H1 (cell line): Measurements from ENCODE around the gene SBNO2. TPM values are rescaled to one million over a fixed set of nuclear protein-coding genes. Genes with fewer than 3 reads are reported as not detected.

Experiments
- CTCF ChIA-PET: fragments of 300-600 bp; sonication (Branson Sonifier 250); formaldehyde crosslinking; loops from one replicate; lab custom pipeline; 2021; ENCODE audit not compliant: partially characterized antibody; lab: Charles Lee
- POLR2A ChIA-PET: fragments of 300-600 bp; sonication (Branson Sonifier 250); formaldehyde crosslinking; loops from one replicate; lab custom pipeline; 2021; ENCODE audit warnings: inconsistent platforms; ENCODE audit not compliant: partially characterized antibody; lab: Charles Lee
- DNase-seq, 2 experiments: peaks; one replicate each; pipeline versions ENCODE4 v3.0.0 to v3.0.0-alpha.2; 2010 to 2022; ENCODE audit warnings: low spot score in 2 of 2, low read depth in 1 of 2, mixed read lengths in 1 of 2
- FAIRE-seq: peaks from 2 replicates; lab custom pipeline; 2011; peaks lifted over from hg19 to GRCh38; lab: Jason Lieb, UNC
- H2AFZ ChIP-seq: 2 replicates; pipeline ENCODE4 v1.8.1; 2012; ENCODE audit warnings: low read length, inconsistent platforms
- H2AK5ac ChIP-seq: 2 replicates; pipeline ENCODE4 v1.6.1; 2013; ENCODE audit warnings: low read depth, low read length
- H2BK120ac ChIP-seq: replicated peaks from 2 replicates; pipeline ENCODE3; 2013; ENCODE audit warnings: low read depth, low read length, inconsistent platforms
- H2BK12ac ChIP-seq: 2 replicates; pipeline ENCODE4 v1.6.1; 2013; ENCODE audit warnings: low read depth, low read length
- H2BK15ac ChIP-seq: 2 replicates; pipeline ENCODE4 v1.6.1; 2013; ENCODE audit warnings: low read length
- H2BK20ac ChIP-seq: 2 replicates; pipeline ENCODE4 v1.6.1; 2013; ENCODE audit warnings: low read length
- H2BK5ac ChIP-seq: 2 replicates; pipeline ENCODE4 v1.6.1; 2013; ENCODE audit warnings: low read depth, low read length
- H3K14ac ChIP-seq: 2 replicates; pipeline ENCODE4 v1.6.1; 2013; ENCODE audit warnings: inconsistent platforms; ENCODE audit not compliant: insufficient read length
- H3K18ac ChIP-seq: 2 replicates; pipeline ENCODE4 v1.6.1; 2013; ENCODE audit warnings: low read length; ENCODE audit errors: extremely low read depth
- H3K23ac ChIP-seq: 2 replicates; pipeline ENCODE4 v1.6.1; 2013; ENCODE audit warnings: inconsistent platforms; ENCODE audit not compliant: insufficient read length
- H3K23me2 ChIP-seq: 2 replicates; pipeline ENCODE4 v1.6.1; 2013; ENCODE audit warnings: low read depth, low read length
- H3K27ac ChIP-seq: 2 replicates; pipeline ENCODE4 v1.6.1; 2011; ENCODE audit warnings: low read depth, low read length, inconsistent platforms
- H3K27me3 ChIP-seq, 4 experiments: replicated peaks in 1 of 4; 1 replicate in 1 of 4; 2 replicates in 3 of 4; pipeline versions ENCODE4 v1.6.1 to v1.8.1; 2011 to 2013; ENCODE audit warnings: low read length in 3 of 4, mild to moderate bottlenecking in 3 of 4, inconsistent platforms in 2 of 4, mixed read lengths in 2 of 4, moderate library complexity in 1 of 4; ENCODE audit not compliant: control insufficient read depth in 3 of 4, insufficient read depth in 3 of 4; ENCODE audit errors: extremely low read depth in 1 of 4
- H3K36me3 ChIP-seq, 4 experiments: 2 replicates each; pipeline versions ENCODE4 v1.6.1 to v1.8.1; 2011 to 2013; ENCODE audit warnings: mild to moderate bottlenecking in 4 of 4, low read length in 3 of 4, moderate library complexity in 2 of 4, control low read depth in 1 of 4, inconsistent platforms in 1 of 4; ENCODE audit not compliant: insufficient read depth in 4 of 4, control insufficient read depth in 2 of 4
- H3K4ac ChIP-seq: replicated peaks from 2 replicates; pipeline ENCODE3; 2013; ENCODE audit warnings: low read length, low read depth, mixed read lengths, inconsistent platforms; ENCODE audit not compliant: insufficient read length
- H3K4me1 ChIP-seq, 4 experiments: replicated peaks in 1 of 4; 1 replicate in 1 of 4; 2 replicates in 3 of 4; pipeline versions ENCODE4 v1.6.1 to v1.8.1; 2011 to 2013; ENCODE audit warnings: low read length in 3 of 4, inconsistent platforms in 2 of 4, mixed read lengths in 1 of 4; ENCODE audit not compliant: insufficient read depth in 4 of 4, control insufficient read depth in 3 of 4
- H3K4me2 ChIP-seq, 2 experiments: 2 replicates each; pipeline versions ENCODE4 v1.6.1 to v1.8.1; 2011 to 2013; ENCODE audit warnings: low read depth in 2 of 2, low read length in 2 of 2, control low read depth in 1 of 2, inconsistent platforms in 1 of 2, mild to moderate bottlenecking in 1 of 2; ENCODE audit not compliant: insufficient read depth in 1 of 2
- H3K4me3 ChIP-seq, 4 experiments: fragments of 200-600, 300-600 bp in 1 of 4; sonication (generic), shearing (Covaris generic), sonication (Bioruptor Twin) in 1 of 4; 2 replicates each; pipeline versions ENCODE4 v1.5.1 to v1.8.1; 2011 to 2016; ENCODE audit warnings: low read length in 4 of 4, low read depth in 3 of 4, control low read depth in 2 of 4, inconsistent platforms in 2 of 4, mild to moderate bottlenecking in 2 of 4, mixed read lengths in 1 of 4, moderate library complexity in 1 of 4; ENCODE audit not compliant: insufficient read depth in 2 of 4; ENCODE audit errors: extremely low read depth in 1 of 4
- H3K56ac ChIP-seq: replicated peaks from 2 replicates; pipeline ENCODE3; 2013; ENCODE audit warnings: low read depth, mild to moderate bottlenecking, mixed read lengths, low read length, inconsistent platforms; ENCODE audit not compliant: insufficient read length
- H3K79me1 ChIP-seq: 2 replicates; pipeline ENCODE4 v1.6.1; 2013; ENCODE audit warnings: low read depth, low read length, control low read depth
- H3K79me2 ChIP-seq, 2 experiments: 2 replicates each; pipeline versions ENCODE4 v1.6.1 to v1.8.1; 2012 to 2013; ENCODE audit warnings: low read length in 2 of 2, mild to moderate bottlenecking in 2 of 2, inconsistent platforms in 1 of 2; ENCODE audit not compliant: insufficient read depth in 2 of 2, control insufficient read depth in 1 of 2
- H3K9ac ChIP-seq, 4 experiments: replicated peaks in 1 of 4; 1 replicate in 1 of 4; 2 replicates in 3 of 4; pipeline versions ENCODE4 v1.6.1 to v1.8.1; 2011 to 2013; ENCODE audit warnings: low read depth in 3 of 4, low read length in 3 of 4, control low read depth in 2 of 4, mild to moderate bottlenecking in 2 of 4, moderate library complexity in 2 of 4, inconsistent platforms in 1 of 4; ENCODE audit errors: extremely low read depth in 1 of 4
- H3K9me3 ChIP-seq, 2 experiments: 2 replicates each; pipeline versions ENCODE4 v1.6.1 to v1.8.1; 2012 to 2013; ENCODE audit warnings: mild to moderate bottlenecking in 2 of 2, moderate library complexity in 2 of 2, control low read depth in 1 of 2, inconsistent platforms in 1 of 2, low read depth in 1 of 2, low read length in 1 of 2, mixed read lengths in 1 of 2; ENCODE audit not compliant: insufficient read depth in 2 of 2
- H4K20me1 ChIP-seq, 2 experiments: replicated peaks in 1 of 2; 2 replicates each; pipeline versions ENCODE3 to v1.8.1; 2011 to 2013; ENCODE audit warnings: inconsistent platforms in 2 of 2, low read length in 2 of 2, mild to moderate bottlenecking in 1 of 2; ENCODE audit not compliant: insufficient read depth in 2 of 2, control insufficient read depth in 1 of 2
- H4K5ac ChIP-seq: 2 replicates; pipeline ENCODE4 v1.6.1; 2013; ENCODE audit warnings: low read length, low read depth, mixed read lengths, inconsistent platforms; ENCODE audit not compliant: insufficient read length
- H4K8ac ChIP-seq: 2 replicates; pipeline ENCODE4 v1.8.0; 2013; ENCODE audit warnings: mild to moderate bottlenecking, moderate library complexity, low read length, inconsistent platforms; ENCODE audit not compliant: insufficient read depth; ENCODE audit errors: extremely low read depth
- H4K91ac ChIP-seq: replicated peaks from 2 replicates; pipeline ENCODE3; 2013; ENCODE audit warnings: low read length, mixed read lengths, inconsistent platforms; ENCODE audit not compliant: insufficient read length
- BACH1 ChIP-seq: IDR thresholded peaks from 2 replicates; pipeline ENCODE4 v1.6.1; 2012; ENCODE audit warnings: low read length, improper control_type of control experiment
- BCL11A ChIP-seq, 2 experiments: IDR thresholded peaks; one replicate each; pipeline ENCODE4 v1.6.1; 2011; ENCODE audit warnings: low read depth in 2 of 2, low read length in 2 of 2, mild to moderate bottlenecking in 2 of 2
- EGR1 ChIP-seq: IDR thresholded peaks from 2 replicates; pipeline ENCODE4 v1.6.1; 2011; ENCODE audit warnings: low read depth, low read length, borderline replicate concordance
- EP300 ChIP-seq, 2 experiments: IDR thresholded peaks; 1 replicate in 1 of 2; 2 replicates in 1 of 2; pipeline ENCODE4 v1.6.1; 2011 to 2012; ENCODE audit warnings: low read depth in 2 of 2, low read length in 2 of 2, mild to moderate bottlenecking in 2 of 2, borderline replicate concordance in 1 of 2, inconsistent platforms in 1 of 2, moderate library complexity in 1 of 2
- HDAC2 ChIP-seq, 2 experiments: fragments of 300-600 bp in 1 of 2; sonication (generic) in 1 of 2; IDR thresholded peaks; 2 replicates each; pipeline ENCODE4 v1.6.1; 2011 to 2012; ENCODE audit warnings: low read depth in 2 of 2, low read length in 2 of 2, mild to moderate bottlenecking in 2 of 2, moderate library complexity in 2 of 2, borderline replicate concordance in 1 of 2, inconsistent platforms in 1 of 2
- HDAC6 ChIP-seq: IDR thresholded peaks from one replicate; pipeline ENCODE4 v1.7.1; 2012; ENCODE audit warnings: low read depth, mild to moderate bottlenecking, inconsistent platforms, low read length, moderate library complexity
- JUN ChIP-seq: IDR thresholded peaks from 2 replicates; pipeline ENCODE4 v1.6.1; 2011; ENCODE audit warnings: low read depth, mild to moderate bottlenecking, improper control_type of control experiment, low read length
- PHF8 ChIP-seq: fragments of 200-600 bp; sonication (generic); conservative IDR thresholded peaks from 2 replicates; pipeline ENCODE4 v1.7.1; 2012; ENCODE audit warnings: low read depth, mild to moderate bottlenecking, inconsistent platforms, low read length, moderate library complexity
- SIRT6 ChIP-seq: IDR thresholded peaks from one replicate; pipeline ENCODE4 v1.7.1; 2012; ENCODE audit warnings: low read length, inconsistent platforms
- SIX5 ChIP-seq: IDR thresholded peaks from 2 replicates; pipeline ENCODE4 v1.6.1; 2011; ENCODE audit warnings: mild to moderate bottlenecking, low read depth, low read length
- SRF ChIP-seq: IDR thresholded peaks from 2 replicates; pipeline ENCODE4 v1.6.1; 2011; ENCODE audit warnings: mild to moderate bottlenecking, low read depth, low read length, moderate library complexity
- TCF12 ChIP-seq: IDR thresholded peaks from 2 replicates; pipeline ENCODE4 v1.6.1; 2011; ENCODE audit warnings: low read depth, mild to moderate bottlenecking, low read length
- WGBS, 2 experiments: shearing (Covaris generic) in 1 of 2; methylation state at CpG; one replicate each; pipeline versions ENCODE4 v1.1.6 to v1.1.7; 2013 to 2015; ENCODE audit warnings: low lambda C conversion rate in 2 of 2, mixed read lengths in 2 of 2, inconsistent platforms in 1 of 2, low coverage in 1 of 2, missing lambda C conversion rate in 1 of 2; ENCODE audit not compliant: insufficient replicate concordance in 2 of 2, insufficient coverage in 1 of 2, insufficient read length in 1 of 2; ENCODE audit errors: extremely low coverage in 1 of 2, missing lambda C conversion rate in 1 of 2; 5-methylcytosine and 5-hydroxymethylcytosine counted together
- polyA plus RNA-seq, 7 experiments: library from polyadenylated mRNA; depleted of rRNA in 3 of 7; stranded (reverse) in 5 of 7; unstranded in 2 of 7; fragments of >200 nt in 5 of 7; fragments of 200-250 nt in 2 of 7; gene quantifications; 1 replicate in 5 of 7; 2 replicates in 1 of 7; 4 replicates in 1 of 7; pipeline versions ENCODE4 v1.2.1 to v1.2.3, GENCODE V29; 2011 to 2013; ENCODE audit warnings: missing spikeins in 2 of 7, mixed read lengths in 2 of 7
- total RNA-seq: library from RNA; stranded (reverse); fragmentation: NEBNext Ultra II Directional; extraction: Animal tissue kit (Norgen Biotek cat#: 25700); gene quantifications from 2 replicates; pipeline ENCODE4 v1.2.1, GENCODE V29; 2021

Gene SBNO2
- total and polyA plus RNA-seq, 2 of the 8 experiments (the other 6 are each of a cell fraction or from before 2014, with no cell fraction given), result 12.2 to 31.4 TPM

- Histone ChIP-seq H4K8ac (peak overlapping the region; percentile 25), H3K4me1 (peaks cover 0 to 7% (median 0%) of the 10 kb centered on the region in 4 experiments; a peak in 4 of 7 replicates), H3K9me3 (no peaks in the 10 kb centered on the region), H3K23me2 (no peaks in the 10 kb centered on the region), H2BK5ac (no peak overlapping the region), H4K20me1 (peaks cover 0 to 13% of the 10 kb centered on the region in 2 experiments), H3K23ac (no peak overlapping the region), H3K79me1 (no peaks in the 10 kb centered on the region; the same call in 1 of the 2 replicates), H3K27ac (no peak overlapping the region), H4K91ac (no peak overlapping the region), H2AFZ (no peak overlapping the region), H3K14ac (no peak overlapping the region), H4K5ac (no peak overlapping the region), H3K18ac (no peak overlapping the region), H3K56ac (no peak overlapping the region), H2AK5ac (no peak overlapping the region), H2BK120ac (no peak overlapping the region), H3K4me3 (no peak overlapping the region), H2BK15ac (no peak overlapping the region), H2BK20ac (no peak overlapping the region), H3K79me2 (no peaks in the 10 kb centered on the region), H3K36me3 (peaks cover 0 to 50% (median 15%) of the 10 kb centered on the region in 4 experiments; a peak in 3 of 8 replicates), H3K4me2 (no peak overlapping the region; a peak in 1 of 4 replicates), H3K27me3 (no peaks in the 10 kb centered on the region), H3K9ac (no peak overlapping the region), H3K4ac (no peak overlapping the region), H2BK12ac (no peak overlapping the region)
- ChIA-PET POLR2A (interaction anchor here (0.6 to 10.3 kb wide), 18 partner anchors 9 to 188 kb away, joined by 3 to 93 read pairs (median 5); partner anchors contain the start of genes ABCA7, ARHGAP45, CIRBP and CNN2), CTCF (interaction anchor here (0.9 to 8.9 kb wide), 12 partner anchors 9 to 164 kb away, joined by 3 to 54 read pairs (median 4); partner anchors contain the start of genes ARHGAP45 and CNN2)
- DNase-seq (no peak), FAIRE-seq (no peak)
- WGBS, 2 experiments, result 94% methylated on average over 44 of the region's 50 CpGs; no CpG with 5 or more reads in 1 of the 2 experiments
- TF ChIP-seq EP300 (IDR thresholded peaks at IDR 0.05; ENCODE audit: borderline replicate concordance in 1 of 2, low read depth in 2 of 2, low read length in 2 of 2) (no peak), JUN (no peak), BCL11A (IDR thresholded peaks at IDR 0.05; ENCODE audit: low read depth in 2 of 2, low read length in 2 of 2) (no peak), TCF12 (no peak), BACH1 (no peak), PHF8 (no peak), HDAC6 (no peak), SIX5 (no peak), SIRT6 (no peak), EGR1 (no peak), HDAC2 (IDR thresholded peaks at IDR 0.05; ENCODE audit: borderline replicate concordance in 1 of 2, low read depth in 2 of 2, low read length in 2 of 2) (no peak), SRF (no peak)
Measured at GRCh38 chr19:1080360-1081161, 93.5 kb downstream of the SBNO2 start.
